Left ventricle myocardium inferior (tissue), 1 donor: ENCODE results near the gene KIAA0319L. TPM values are rescaled to one million over a fixed set of nuclear protein-coding genes. Genes with fewer than 3 reads are reported as not detected.

Experiments used
- DNase-seq: peaks from one replicate; pipeline ENCODE4 v3.0.0-alpha.2; 2020
- H3K27ac ChIP-seq: fragments of 200-600 bp; replicated peaks from 2 replicates; pipeline ENCODE4 v1.8.0; 2021
- H3K27me3 ChIP-seq: fragments of 200-600 bp; 2 replicates; pipeline ENCODE4 v1.8.0; 2021; ENCODE audit warnings: low read depth
- H3K36me3 ChIP-seq: fragments of 200-600 bp; 2 replicates; pipeline ENCODE4 v1.8.0; 2021
- H3K4me1 ChIP-seq: fragments of 200-600 bp; 2 replicates; pipeline ENCODE4 v1.8.0; 2021
- H3K4me3 ChIP-seq: fragments of 200-600 bp; 2 replicates; pipeline ENCODE4 v1.8.0; 2021; ENCODE audit warnings: mild to moderate bottlenecking, moderate library complexity
- H3K9me3 ChIP-seq: fragments of 200-600 bp; replicated peaks from 2 replicates; pipeline ENCODE4 v1.8.0; 2021
- intact Hi-C: fragments of 100-400 bp; cut with micrococcal nuclease; formaldehyde crosslinking; loops from one replicate; pipeline ENCODE4 v1.11.0; 2022
- total RNA-seq: library from RNA; stranded (reverse); fragmentation: NEBNext Ultra II Directional; extraction: Animal tissue kit (Norgen Biotek cat#: 25700); gene quantifications from one replicate; pipeline ENCODE4 v1.2.1, GENCODE V29; 2021
- TF ChIP-seq, protein P1 (sequence below): fragments of 200-600 bp; IDR thresholded peaks from 2 replicates; pipeline ENCODE4 v1.8.0; 2021; ENCODE audit warnings: antibody characterized with exemption, mild to moderate bottlenecking, borderline replicate concordance
- donor health status: DM: no; HTN: yes; CAD: no; lungs with severe emphysema.

KIAA0319L gene
- total RNA-seq, 1 donor from 2014 or later = 64.3 TPM

DNA sequence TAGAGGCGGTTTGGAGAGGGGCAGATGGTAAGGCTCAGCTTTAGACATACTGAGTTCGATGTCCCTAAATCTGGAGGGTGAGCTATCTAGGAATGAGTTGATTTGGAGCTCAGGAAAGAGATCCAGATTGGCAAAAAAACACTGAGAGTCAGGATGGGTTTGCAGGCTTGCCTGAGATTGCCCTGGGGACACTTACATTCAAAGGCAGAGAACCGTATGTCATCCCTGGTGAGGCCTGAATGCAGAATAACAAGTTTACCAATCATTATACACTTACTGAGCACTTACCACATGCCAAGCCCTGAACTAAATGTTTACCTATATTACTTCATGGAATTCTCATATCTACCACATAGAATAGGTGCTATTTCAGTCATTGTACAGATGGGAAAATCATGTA, 43.4 kb upstream of the KIAA0319L start:
- Histone ChIP-seq H3K36me3 (peaks cover 68% of the 10 kb centered on the region), H3K4me1 (no peaks in the 10 kb centered on the region), H3K27ac (no peak overlapping the region), H3K27me3 (no peaks in the 10 kb centered on the region), H3K9me3 (no peaks in the 10 kb centered on the region), H3K4me3 (no peak overlapping the region)
- TF ChIP-seq, protein P1, sequence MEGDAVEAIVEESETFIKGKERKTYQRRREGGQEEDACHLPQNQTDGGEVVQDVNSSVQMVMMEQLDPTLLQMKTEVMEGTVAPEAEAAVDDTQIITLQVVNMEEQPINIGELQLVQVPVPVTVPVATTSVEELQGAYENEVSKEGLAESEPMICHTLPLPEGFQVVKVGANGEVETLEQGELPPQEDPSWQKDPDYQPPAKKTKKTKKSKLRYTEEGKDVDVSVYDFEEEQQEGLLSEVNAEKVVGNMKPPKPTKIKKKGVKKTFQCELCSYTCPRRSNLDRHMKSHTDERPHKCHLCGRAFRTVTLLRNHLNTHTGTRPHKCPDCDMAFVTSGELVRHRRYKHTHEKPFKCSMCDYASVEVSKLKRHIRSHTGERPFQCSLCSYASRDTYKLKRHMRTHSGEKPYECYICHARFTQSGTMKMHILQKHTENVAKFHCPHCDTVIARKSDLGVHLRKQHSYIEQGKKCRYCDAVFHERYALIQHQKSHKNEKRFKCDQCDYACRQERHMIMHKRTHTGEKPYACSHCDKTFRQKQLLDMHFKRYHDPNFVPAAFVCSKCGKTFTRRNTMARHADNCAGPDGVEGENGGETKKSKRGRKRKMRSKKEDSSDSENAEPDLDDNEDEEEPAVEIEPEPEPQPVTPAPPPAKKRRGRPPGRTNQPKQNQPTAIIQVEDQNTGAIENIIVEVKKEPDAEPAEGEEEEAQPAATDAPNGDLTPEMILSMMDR = no peak
- intact Hi-C loops = no loop called here
- no peak for DNase-seq

DNA sequence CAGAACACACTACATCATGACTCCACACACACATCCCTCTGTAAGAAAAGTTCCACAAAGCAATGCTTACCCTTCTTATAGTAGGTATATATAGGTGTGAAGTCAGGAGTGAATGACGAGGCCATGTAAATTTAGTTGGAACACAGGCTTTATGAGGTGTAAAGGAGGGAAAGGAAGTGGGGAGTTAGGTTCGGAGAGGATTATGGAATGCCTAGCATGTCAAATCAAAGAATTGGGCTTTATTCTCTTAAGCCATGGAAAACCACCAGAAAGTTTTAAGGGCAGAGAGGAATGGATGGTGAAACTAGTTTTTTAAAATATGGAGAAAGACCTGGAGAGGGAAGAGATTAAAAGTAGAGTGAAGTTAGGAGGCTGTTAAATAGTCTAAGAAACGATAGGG, 42.2 kb upstream of the KIAA0319L start:
- H3K4me3 ChIP-seq = no peak overlapping the region
- intact Hi-C loops = no loop called here
- no peaks in the 10 kb centered on the region for H3K9me3 ChIP-seq
- H3K27me3 ChIP-seq = no peaks in the 10 kb centered on the region
- no peak overlapping the region for H3K27ac ChIP-seq
- no peak for DNase-seq
- TF ChIP-seq, protein P1 = no peak
- no peaks in the 10 kb centered on the region for H3K4me1 ChIP-seq
- H3K36me3 ChIP-seq = peaks cover 56% of the 10 kb centered on the region

DNA sequence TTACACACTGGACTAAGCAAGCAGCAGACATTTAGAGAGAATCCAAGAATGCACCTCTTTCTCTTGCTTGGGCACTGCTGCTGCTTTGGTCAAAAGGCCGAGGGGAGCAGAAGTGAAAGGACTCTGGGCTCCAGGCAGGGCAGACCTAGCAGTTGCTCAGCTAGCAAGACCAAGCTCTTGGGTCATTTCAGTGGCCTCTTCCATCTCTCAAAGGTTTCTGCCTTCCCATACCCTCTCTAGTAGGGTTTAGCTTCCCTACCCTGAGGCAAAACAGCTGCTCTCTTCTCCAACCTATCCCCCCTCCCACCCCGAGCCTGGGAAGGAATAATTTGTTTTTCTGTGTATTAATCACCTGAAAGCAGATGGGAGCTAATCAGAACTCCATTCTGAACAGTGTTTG, 41.7 kb upstream of the KIAA0319L start:
- Histone ChIP-seq H3K9me3 (no peaks in the 10 kb centered on the region), H3K4me3 (no peak overlapping the region), H3K4me1 (no peaks in the 10 kb centered on the region), H3K27me3 (no peaks in the 10 kb centered on the region), H3K36me3 (peaks cover 51% of the 10 kb centered on the region), H3K27ac (no peak overlapping the region)
- DNase-seq = no peak
- TF ChIP-seq, protein P1 = no peak
- intact Hi-C loops = no loop called here

DNA sequence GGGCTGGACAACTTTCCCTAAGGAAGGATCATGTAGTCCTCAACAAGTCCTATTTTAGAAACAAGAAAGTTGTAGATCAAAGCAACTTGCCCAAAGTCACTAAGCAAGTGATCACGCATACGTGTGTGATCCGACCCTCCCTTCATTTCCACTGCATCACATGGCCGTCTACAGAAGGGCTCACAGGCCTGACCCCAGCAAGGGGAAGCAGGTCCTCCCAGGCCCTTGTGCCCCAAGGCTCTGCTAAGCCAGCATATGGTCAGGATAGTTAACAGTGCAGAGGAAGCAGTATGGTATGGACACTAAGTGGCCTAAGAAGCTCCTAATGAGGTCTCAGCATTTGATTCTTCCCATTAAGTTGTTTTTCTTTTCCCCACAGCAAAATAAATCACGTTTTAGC, 40.7 kb upstream of the KIAA0319L start:
- no peak for DNase-seq
- no peak overlapping the region for H3K27ac ChIP-seq
- H3K4me3 ChIP-seq = no peak overlapping the region
- intact Hi-C loops = no loop called here
- no peaks in the 10 kb centered on the region for H3K4me1 ChIP-seq
- peaks cover 41% of the 10 kb centered on the region for H3K36me3 ChIP-seq
- H3K27me3 ChIP-seq = no peaks in the 10 kb centered on the region
- TF ChIP-seq, protein P1 = no peak
- no peaks in the 10 kb centered on the region for H3K9me3 ChIP-seq

DNA sequence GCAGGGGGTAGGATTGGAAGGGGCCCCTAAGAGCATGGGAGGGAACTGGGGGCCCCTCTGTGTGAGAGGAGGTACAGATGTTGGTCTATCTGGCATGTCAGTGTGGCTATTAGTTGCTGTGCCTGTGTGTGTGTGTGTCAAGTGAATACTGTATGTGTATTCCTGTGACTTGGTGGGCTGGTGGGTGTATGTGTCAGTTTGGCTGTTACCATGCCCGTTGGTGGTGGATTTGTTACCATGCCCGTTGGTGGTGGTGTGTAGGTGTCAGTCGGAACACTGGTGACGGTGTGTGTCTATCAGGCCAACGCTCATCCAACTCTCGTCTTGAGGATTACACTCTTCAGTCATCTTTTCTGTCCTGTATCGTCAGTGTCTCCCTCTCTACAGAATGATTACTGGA, 38.5 kb upstream of the KIAA0319L start:
- Histone ChIP-seq H3K9me3 (no peaks in the 10 kb centered on the region), H3K27ac (no peak overlapping the region), H3K27me3 (no peaks in the 10 kb centered on the region), H3K36me3 (peaks cover 22% of the 10 kb centered on the region), H3K4me3 (no peak overlapping the region), H3K4me1 (no peaks in the 10 kb centered on the region)
- TF ChIP-seq, protein P1 = no peak
- no peak for DNase-seq
- intact Hi-C loops = no loop called here
